HL-60 (cell line): ENCODE data around the gene PDGFD.

Source experiments
- DNase-seq, 2 experiments: peaks; one replicate each; pipeline ENCODE4 v3.0.0-alpha.2; 2010 to 2020; ENCODE audit warnings: low read depth in 1 of 2, low spot score in 1 of 2
- H3K27ac ChIP-seq: fragments of 250-450 bp; sonication (Bioruptor Pico); replicated peaks from 2 replicates; pipeline ENCODE4 v1.5.1; 2020; ENCODE audit warnings: mild to moderate bottlenecking, moderate library complexity
- H3K27me3 ChIP-seq: fragments of 250-450 bp; sonication (Bioruptor Pico); 2 replicates; pipeline ENCODE4 v1.5.1; 2021; ENCODE audit warnings: mild to moderate bottlenecking, moderate library complexity; ENCODE audit not compliant: insufficient read depth, poor library complexity, severe bottlenecking
- H3K4me3 ChIP-seq: replicated peaks from 2 replicates; pipeline ENCODE4 v1.5.1; 2011; ENCODE audit warnings: mild to moderate bottlenecking, control low read depth, low read length; ENCODE audit not compliant: insufficient read depth
- GABPA ChIP-seq: IDR thresholded peaks from 2 replicates; pipeline ENCODE4 v1.6.1; 2012; ENCODE audit warnings: low read depth
- POLR2AphosphoS5 ChIP-seq: IDR thresholded peaks from 2 replicates; pipeline ENCODE4 v1.6.1; 2012; ENCODE audit warnings: low read depth
- SPI1 ChIP-seq: IDR thresholded peaks from 2 replicates; pipeline ENCODE4 v1.6.1; 2012; ENCODE audit warnings: low read depth, mild to moderate bottlenecking, borderline replicate concordance
- TF ChIP-seq, protein P1 (sequence below): IDR thresholded peaks from one replicate; pipeline ENCODE4 v1.5.1; 2011; ENCODE audit warnings: low read length, control low read depth, inconsistent platforms; ENCODE audit not compliant: insufficient read depth
- TF ChIP-seq, protein P2 (sequence below): IDR thresholded peaks from 2 replicates; pipeline ENCODE4 v1.6.1; 2012; ENCODE audit warnings: low read depth; ENCODE audit not compliant: insufficient replicate concordance

PDGFD gene

DNA sequence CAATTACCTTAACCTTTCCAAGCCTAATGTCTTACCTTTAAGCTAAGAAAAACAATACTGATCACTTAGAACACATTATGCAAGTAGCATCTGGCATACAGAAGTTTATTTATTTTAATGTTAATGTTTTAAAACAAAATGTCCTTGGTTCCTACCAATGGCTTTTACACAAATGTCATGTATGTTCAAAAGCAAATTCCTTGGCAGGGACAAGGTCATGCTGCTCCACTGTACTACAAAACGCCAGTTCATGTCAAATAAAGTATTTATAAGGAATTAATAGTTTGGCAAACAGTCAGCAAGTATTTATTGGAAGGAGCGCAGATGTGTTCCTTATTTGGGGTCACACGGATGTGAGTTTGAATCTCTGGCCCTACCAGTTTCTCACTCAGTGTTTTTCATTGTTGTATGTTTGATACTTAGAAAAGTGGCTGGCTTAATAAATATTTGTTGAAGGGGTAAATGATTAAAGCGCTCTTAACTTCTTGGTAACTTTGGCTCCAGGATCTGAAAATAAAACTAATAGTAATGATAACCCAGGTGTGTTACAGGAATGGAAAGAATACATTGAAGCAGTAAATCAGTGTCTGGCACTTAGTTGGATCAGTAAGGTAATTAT is 108.9 kb downstream of the PDGFD start:
- TF ChIP-seq POLR2AphosphoS5 (no peak), SPI1 (no peak), GABPA (no peak)
- TF ChIP-seq, protein P1, sequence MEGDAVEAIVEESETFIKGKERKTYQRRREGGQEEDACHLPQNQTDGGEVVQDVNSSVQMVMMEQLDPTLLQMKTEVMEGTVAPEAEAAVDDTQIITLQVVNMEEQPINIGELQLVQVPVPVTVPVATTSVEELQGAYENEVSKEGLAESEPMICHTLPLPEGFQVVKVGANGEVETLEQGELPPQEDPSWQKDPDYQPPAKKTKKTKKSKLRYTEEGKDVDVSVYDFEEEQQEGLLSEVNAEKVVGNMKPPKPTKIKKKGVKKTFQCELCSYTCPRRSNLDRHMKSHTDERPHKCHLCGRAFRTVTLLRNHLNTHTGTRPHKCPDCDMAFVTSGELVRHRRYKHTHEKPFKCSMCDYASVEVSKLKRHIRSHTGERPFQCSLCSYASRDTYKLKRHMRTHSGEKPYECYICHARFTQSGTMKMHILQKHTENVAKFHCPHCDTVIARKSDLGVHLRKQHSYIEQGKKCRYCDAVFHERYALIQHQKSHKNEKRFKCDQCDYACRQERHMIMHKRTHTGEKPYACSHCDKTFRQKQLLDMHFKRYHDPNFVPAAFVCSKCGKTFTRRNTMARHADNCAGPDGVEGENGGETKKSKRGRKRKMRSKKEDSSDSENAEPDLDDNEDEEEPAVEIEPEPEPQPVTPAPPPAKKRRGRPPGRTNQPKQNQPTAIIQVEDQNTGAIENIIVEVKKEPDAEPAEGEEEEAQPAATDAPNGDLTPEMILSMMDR: no peak
- TF ChIP-seq, protein P2, sequence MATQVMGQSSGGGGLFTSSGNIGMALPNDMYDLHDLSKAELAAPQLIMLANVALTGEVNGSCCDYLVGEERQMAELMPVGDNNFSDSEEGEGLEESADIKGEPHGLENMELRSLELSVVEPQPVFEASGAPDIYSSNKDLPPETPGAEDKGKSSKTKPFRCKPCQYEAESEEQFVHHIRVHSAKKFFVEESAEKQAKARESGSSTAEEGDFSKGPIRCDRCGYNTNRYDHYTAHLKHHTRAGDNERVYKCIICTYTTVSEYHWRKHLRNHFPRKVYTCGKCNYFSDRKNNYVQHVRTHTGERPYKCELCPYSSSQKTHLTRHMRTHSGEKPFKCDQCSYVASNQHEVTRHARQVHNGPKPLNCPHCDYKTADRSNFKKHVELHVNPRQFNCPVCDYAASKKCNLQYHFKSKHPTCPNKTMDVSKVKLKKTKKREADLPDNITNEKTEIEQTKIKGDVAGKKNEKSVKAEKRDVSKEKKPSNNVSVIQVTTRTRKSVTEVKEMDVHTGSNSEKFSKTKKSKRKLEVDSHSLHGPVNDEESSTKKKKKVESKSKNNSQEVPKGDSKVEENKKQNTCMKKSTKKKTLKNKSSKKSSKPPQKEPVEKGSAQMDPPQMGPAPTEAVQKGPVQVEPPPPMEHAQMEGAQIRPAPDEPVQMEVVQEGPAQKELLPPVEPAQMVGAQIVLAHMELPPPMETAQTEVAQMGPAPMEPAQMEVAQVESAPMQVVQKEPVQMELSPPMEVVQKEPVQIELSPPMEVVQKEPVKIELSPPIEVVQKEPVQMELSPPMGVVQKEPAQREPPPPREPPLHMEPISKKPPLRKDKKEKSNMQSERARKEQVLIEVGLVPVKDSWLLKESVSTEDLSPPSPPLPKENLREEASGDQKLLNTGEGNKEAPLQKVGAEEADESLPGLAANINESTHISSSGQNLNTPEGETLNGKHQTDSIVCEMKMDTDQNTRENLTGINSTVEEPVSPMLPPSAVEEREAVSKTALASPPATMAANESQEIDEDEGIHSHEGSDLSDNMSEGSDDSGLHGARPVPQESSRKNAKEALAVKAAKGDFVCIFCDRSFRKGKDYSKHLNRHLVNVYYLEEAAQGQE: no peak
- Histone ChIP-seq H3K27ac (no peak overlapping the region), H3K4me3 (no peak overlapping the region), H3K27me3 (no peaks in the 10 kb centered on the region)
- DNase-seq: no peak

DNA sequence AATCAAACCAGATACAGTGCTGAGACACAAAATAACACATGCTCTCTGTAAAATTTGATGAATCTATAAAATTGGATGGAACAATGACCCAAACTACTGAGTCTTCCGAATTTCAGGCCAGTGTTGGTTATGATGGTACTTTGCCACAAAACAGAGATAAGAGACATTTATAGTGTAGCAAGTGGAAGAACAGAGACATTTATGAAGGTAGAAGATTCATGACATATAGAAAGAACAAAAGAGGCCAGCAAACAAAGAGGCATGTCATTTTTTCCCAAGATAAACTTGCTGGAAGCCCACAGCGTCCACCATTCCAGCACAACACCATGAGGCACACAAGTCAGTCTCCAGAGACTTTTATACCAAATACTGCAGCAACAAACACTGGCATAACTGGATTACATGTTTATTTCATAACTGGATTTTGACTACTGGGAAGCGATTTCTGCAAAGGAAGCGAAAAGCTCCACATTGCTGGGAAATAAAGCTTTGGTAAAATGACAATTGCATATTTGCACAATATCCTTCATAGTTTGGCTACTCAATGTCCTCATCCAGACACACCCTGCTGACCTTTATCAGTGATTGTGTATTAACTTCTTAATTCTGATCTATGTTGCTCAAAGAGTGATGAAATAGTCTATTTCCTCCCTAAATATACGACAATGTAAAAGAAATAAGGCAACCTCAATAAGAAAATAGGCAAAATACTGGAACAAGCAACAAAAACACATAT is 110.0 kb downstream of the PDGFD start:
- Histone ChIP-seq H3K27ac (no peak overlapping the region), H3K27me3 (no peaks in the 10 kb centered on the region), H3K4me3 (no peak overlapping the region)
- no peak for DNase-seq
- no peak for TF ChIP-seq GABPA
- TF ChIP-seq POLR2AphosphoS5: no peak
- TF ChIP-seq, protein P1: no peak
- TF ChIP-seq, protein P2: no peak
- no peak for TF ChIP-seq SPI1

DNA sequence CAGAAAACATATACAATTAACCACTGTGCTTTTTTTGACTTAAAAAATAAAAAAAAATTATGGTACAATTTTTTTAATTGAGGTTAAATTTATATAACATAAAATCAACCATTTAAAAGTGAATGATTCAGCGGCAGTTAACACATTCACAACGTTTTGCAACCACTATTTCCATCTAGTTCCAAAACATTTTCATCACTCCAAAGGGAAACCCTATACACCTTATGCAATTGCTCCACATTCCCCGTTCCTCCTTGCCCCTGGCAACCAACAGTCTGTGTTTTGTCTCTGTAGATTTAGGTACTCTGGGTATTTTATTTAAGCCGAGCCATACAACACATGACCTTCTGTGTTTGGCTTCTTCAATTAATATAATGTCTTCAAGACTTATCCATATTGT is 112.2 kb downstream of the PDGFD start:
- no peaks in the 10 kb centered on the region for H3K27me3 ChIP-seq
- no peak for DNase-seq

More for the DNA sequence above, 112.2 kb downstream of the PDGFD start:
- no peak for TF ChIP-seq SPI1
- TF ChIP-seq GABPA: no peak
- TF ChIP-seq, protein P1: no peak
- TF ChIP-seq, protein P2: no peak
- TF ChIP-seq POLR2AphosphoS5: no peak
- Histone ChIP-seq H3K27ac (no peak overlapping the region), H3K4me3 (no peak overlapping the region)
